Type B pancreatic cell (in vitro differentiated cells): ENCODE results near the gene LAMC3. TPM values are rescaled to one million over a fixed set of nuclear protein-coding genes. Genes with fewer than 3 reads are reported as not detected.
A peak's percentile ranks its signal among the peaks of the same experiment; 100 is the strongest.

Experiments used
- DNase-seq: peaks from one replicate; pipeline ENCODE4 v3.0.0; 2021; ENCODE audit warnings: mixed read lengths; ENCODE audit not compliant: unreplicated experiment; ENCODE audit errors: extremely low spot score
- H3K27ac Mint-ChIP-seq: 2 replicates; pipeline ENCODE4 v1.8.0; 2021; ENCODE audit warnings: mild to moderate bottlenecking, mixed read lengths
- H3K27me3 Mint-ChIP-seq: 2 replicates; pipeline ENCODE4 v1.8.0; 2021; ENCODE audit warnings: mixed read lengths
- H3K36me3 Mint-ChIP-seq: 2 replicates; pipeline ENCODE4 v1.8.0; 2021; ENCODE audit warnings: mixed read lengths
- H3K4me1 Mint-ChIP-seq: one replicate; pipeline ENCODE4 v1.8.0; 2021; ENCODE audit warnings: mixed read lengths; ENCODE audit not compliant: unreplicated experiment
- H3K4me3 Mint-ChIP-seq: 2 replicates; pipeline ENCODE4 v1.8.0; 2021; ENCODE audit warnings: mild to moderate bottlenecking, mixed read lengths
- H3K9me3 Mint-ChIP-seq: 2 replicates; pipeline ENCODE4 v1.8.0; 2021; ENCODE audit warnings: mixed read lengths
- CTCF ChIP-seq: fragments of 200-600 bp; sonication (generic); conservative IDR thresholded peaks from 2 replicates; pipeline ENCODE4 v1.5.0; 2021; ENCODE audit warnings: antibody characterized with exemption, mild to moderate bottlenecking
- total RNA-seq: library from RNA; stranded (reverse); gene quantifications from 2 replicates; pipeline ENCODE4 v1.2.1, GENCODE V29; 2021; ENCODE audit warnings: low replicate concordance

Gene LAMC3
- total RNA-seq, 1 donor from 2014 or later: 7.2 TPM

- Mint-ChIP-seq H3K27me3 (no peaks in the 10 kb centered on the region), H3K9me3 (no peaks in the 10 kb centered on the region), H3K27ac (no peak overlapping the region), H3K4me3 (no peak overlapping the region), H3K4me1 (no peaks in the 10 kb centered on the region), H3K36me3 (no peaks in the 10 kb centered on the region)
- DNase-seq: no peak
- no peak for TF ChIP-seq CTCF
Measured at GRCh38 chr9:131105952-131106351, 97.0 kb downstream of the LAMC3 start.

GRCh38 chr9:131107760-131108159 is 98.8 kb downstream of the LAMC3 start:
- H3K36me3 Mint-ChIP-seq: peaks cover 1% of the 10 kb centered on the region
- no peaks in the 10 kb centered on the region for H3K27me3 Mint-ChIP-seq
- no peak overlapping the region for H3K27ac Mint-ChIP-seq
- DNase-seq: no peak
- H3K4me3 Mint-ChIP-seq: no peak overlapping the region
- peaks cover 6% of the 10 kb centered on the region for H3K4me1 Mint-ChIP-seq
- no peaks in the 10 kb centered on the region for H3K9me3 Mint-ChIP-seq
- TF ChIP-seq CTCF: no peak

GRCh38 chr9:131111186-131111853 is 102.3 kb downstream of the LAMC3 start:
- no peaks in the 10 kb centered on the region for H3K9me3 Mint-ChIP-seq
- no peak for TF ChIP-seq CTCF
- no peak for DNase-seq
- no peak overlapping the region for H3K27ac Mint-ChIP-seq
- H3K36me3 Mint-ChIP-seq: peaks cover 3% of the 10 kb centered on the region
- H3K4me3 Mint-ChIP-seq: no peak overlapping the region
- no peaks in the 10 kb centered on the region for H3K27me3 Mint-ChIP-seq
- peaks cover 9% of the 10 kb centered on the region for H3K4me1 Mint-ChIP-seq

GRCh38 chr9:131111854-131112311 is 102.9 kb downstream of the LAMC3 start:
- Mint-ChIP-seq H3K4me1 (peaks cover 9% of the 10 kb centered on the region), H3K27ac (no peak overlapping the region), H3K9me3 (no peaks in the 10 kb centered on the region), H3K4me3 (no peak overlapping the region), H3K36me3 (peaks cover 3% of the 10 kb centered on the region), H3K27me3 (no peaks in the 10 kb centered on the region)
- no peak for DNase-seq
- TF ChIP-seq CTCF: no peak

GRCh38 chr9:131112374-131113154 is 103.6 kb downstream of the LAMC3 start:
- H3K36me3 Mint-ChIP-seq: peaks cover 3% of the 10 kb centered on the region
- H3K4me3 Mint-ChIP-seq: peak overlapping the region; percentile 51
- DNase-seq: no peak
- no peak for TF ChIP-seq CTCF
- peak overlapping the region; percentile 100 for H3K27ac Mint-ChIP-seq
- peaks cover 9% of the 10 kb centered on the region for H3K4me1 Mint-ChIP-seq
- H3K9me3 Mint-ChIP-seq: no peaks in the 10 kb centered on the region
- H3K27me3 Mint-ChIP-seq: no peaks in the 10 kb centered on the region
